ENCODE results near the gene AMN1.
"Not testable (repeated sequence)": the region's sequence is repeated elsewhere in the genome, so short reads cannot be mapped to it uniquely, and the experiment has no call there.

DNA sequence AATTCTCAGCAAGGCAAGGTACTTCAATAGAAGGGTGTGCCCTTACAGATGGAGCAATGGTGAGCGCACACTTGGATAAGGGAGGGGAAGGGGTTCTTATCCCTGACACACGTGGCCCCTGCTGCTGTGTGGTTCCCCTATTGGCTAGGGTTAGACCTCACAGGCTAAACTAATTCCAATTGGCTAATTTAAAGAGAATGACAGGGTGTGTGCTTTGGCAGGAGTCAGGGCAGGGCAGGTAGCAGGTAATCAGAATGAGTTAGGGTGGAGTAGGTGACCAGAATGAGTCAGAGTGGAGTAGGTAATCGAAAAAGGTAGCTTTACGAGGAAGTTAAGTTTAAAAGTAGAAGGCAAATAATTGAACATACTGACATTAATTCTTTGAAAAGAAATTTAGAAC, 15.5 kb upstream of the AMN1 start:
- TF ChIP-seq, protein P1, sequence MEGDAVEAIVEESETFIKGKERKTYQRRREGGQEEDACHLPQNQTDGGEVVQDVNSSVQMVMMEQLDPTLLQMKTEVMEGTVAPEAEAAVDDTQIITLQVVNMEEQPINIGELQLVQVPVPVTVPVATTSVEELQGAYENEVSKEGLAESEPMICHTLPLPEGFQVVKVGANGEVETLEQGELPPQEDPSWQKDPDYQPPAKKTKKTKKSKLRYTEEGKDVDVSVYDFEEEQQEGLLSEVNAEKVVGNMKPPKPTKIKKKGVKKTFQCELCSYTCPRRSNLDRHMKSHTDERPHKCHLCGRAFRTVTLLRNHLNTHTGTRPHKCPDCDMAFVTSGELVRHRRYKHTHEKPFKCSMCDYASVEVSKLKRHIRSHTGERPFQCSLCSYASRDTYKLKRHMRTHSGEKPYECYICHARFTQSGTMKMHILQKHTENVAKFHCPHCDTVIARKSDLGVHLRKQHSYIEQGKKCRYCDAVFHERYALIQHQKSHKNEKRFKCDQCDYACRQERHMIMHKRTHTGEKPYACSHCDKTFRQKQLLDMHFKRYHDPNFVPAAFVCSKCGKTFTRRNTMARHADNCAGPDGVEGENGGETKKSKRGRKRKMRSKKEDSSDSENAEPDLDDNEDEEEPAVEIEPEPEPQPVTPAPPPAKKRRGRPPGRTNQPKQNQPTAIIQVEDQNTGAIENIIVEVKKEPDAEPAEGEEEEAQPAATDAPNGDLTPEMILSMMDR (IDR thresholded peaks at IDR 0.05): not testable (repeated sequence)
- not testable (repeated sequence) for TF ChIP-seq POLR2A (IDR thresholded peaks at IDR 0.05)
